HK-2 (cell line): Measurements from ENCODE around the gene EDEM1.
"Not testable (repeated sequence)": the region's sequence is repeated elsewhere in the genome, so short reads cannot be mapped to it uniquely, and the experiment has no call there.

Source experiments
- DNase-seq: peaks from one replicate; pipeline ENCODE4 v3.0.0-alpha.2; 2018; ENCODE audit not compliant: unreplicated experiment

EDEM1 gene

GRCh38 chr3:5187156-5187919, at the start of gene EDEM1:
Gene EDEM1 (plus strand): TSS chr3:5187707. CDS start chr3:5187806, 99 bp downstream.
- peak; percentile 96 for DNase-seq

- no peak for DNase-seq
Measured at GRCh38 chr3:5138214-5138981, 49.1 kb upstream of the EDEM1 start.

GRCh38 chr3:5140230-5140621, 47.3 kb upstream of the EDEM1 start:
- DNase-seq: no peak

- no peak for DNase-seq
Measured at GRCh38 chr3:5140839-5141238, 46.7 kb upstream of the EDEM1 start.

- DNase-seq: no peak
Measured at GRCh38 chr3:5141760-5142159, 45.7 kb upstream of the EDEM1 start.

- DNase-seq: no peak
Measured at GRCh38 chr3:5143464-5143863, 44.0 kb upstream of the EDEM1 start.

- DNase-seq: no peak
Measured at GRCh38 chr3:5144316-5144994, 43.1 kb upstream of the EDEM1 start.

GRCh38 chr3:5145120-5145519, 42.4 kb upstream of the EDEM1 start:
- DNase-seq: no peak

GRCh38 chr3:5147152-5147551, 40.4 kb upstream of the EDEM1 start:
- not testable (repeated sequence) for DNase-seq

GRCh38 chr3:5149306-5149880, 38.1 kb upstream of the EDEM1 start:
- DNase-seq: no peak

GRCh38 chr3:5151586-5151985, 35.9 kb upstream of the EDEM1 start:
- no peak for DNase-seq

- no peak for DNase-seq
Measured at GRCh38 chr3:5153074-5153473, 34.4 kb upstream of the EDEM1 start.

GRCh38 chr3:5155241-5155640, 32.3 kb upstream of the EDEM1 start:
- no peak for DNase-seq

GRCh38 chr3:5160321-5160720, 27.2 kb upstream of the EDEM1 start:
- no peak for DNase-seq

- DNase-seq: no peak
Measured at GRCh38 chr3:5160940-5161858, 26.3 kb upstream of the EDEM1 start.

GRCh38 chr3:5162102-5162501, 25.4 kb upstream of the EDEM1 start:
- DNase-seq: peak; percentile 9

- no peak for DNase-seq
Measured at GRCh38 chr3:5165698-5166097, 21.8 kb upstream of the EDEM1 start.

GRCh38 chr3:5166846-5167245, 20.7 kb upstream of the EDEM1 start:
- no peak for DNase-seq

- no peak for DNase-seq
Measured at GRCh38 chr3:5168110-5168509, 19.4 kb upstream of the EDEM1 start.

GRCh38 chr3:5169807-5170206, 17.7 kb upstream of the EDEM1 start:
- no peak for DNase-seq

- DNase-seq: no peak
Measured at GRCh38 chr3:5170975-5171374, 16.5 kb upstream of the EDEM1 start.
